Measurements from ENCODE around the gene NDUFA7.
"Not testable (repeated sequence)": the region's sequence is repeated elsewhere in the genome, so short reads cannot be mapped to it uniquely, and the experiment has no call there.

The NDUFA7 gene

DNA sequence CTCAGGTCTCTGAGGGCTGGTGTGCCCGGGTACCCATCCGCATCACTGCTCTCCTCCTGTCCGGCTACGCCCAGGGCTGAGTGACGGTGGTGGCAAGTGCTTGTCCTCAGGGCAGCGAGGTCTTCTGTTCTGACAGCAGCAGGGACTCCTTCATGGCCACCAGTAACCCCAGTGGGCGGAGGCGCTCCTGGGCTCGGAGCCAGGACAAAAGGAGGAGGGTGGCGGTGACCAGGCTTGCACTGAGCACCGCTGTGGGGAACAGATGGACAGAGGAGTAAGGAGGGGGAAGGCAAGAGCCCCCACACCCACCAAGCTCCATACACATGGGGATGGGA lies 18.9 kb downstream of the NDUFA7 start:
- H3K9ac ChIP-seq (ENCODE audit: low read depth, low read length) = no peak overlapping the region
- no peaks in the 10 kb centered on the region for H3K9me3 ChIP-seq (ENCODE audit: control insufficient read depth, insufficient read depth, low read length)
- H3K4me1 ChIP-seq (ENCODE audit: insufficient read depth, low read length) = no peaks in the 10 kb centered on the region; the same call in 1 of the 2 replicates
- H3K36me3 ChIP-seq (ENCODE audit: insufficient read depth, low read length) = no peaks in the 10 kb centered on the region

DNA sequence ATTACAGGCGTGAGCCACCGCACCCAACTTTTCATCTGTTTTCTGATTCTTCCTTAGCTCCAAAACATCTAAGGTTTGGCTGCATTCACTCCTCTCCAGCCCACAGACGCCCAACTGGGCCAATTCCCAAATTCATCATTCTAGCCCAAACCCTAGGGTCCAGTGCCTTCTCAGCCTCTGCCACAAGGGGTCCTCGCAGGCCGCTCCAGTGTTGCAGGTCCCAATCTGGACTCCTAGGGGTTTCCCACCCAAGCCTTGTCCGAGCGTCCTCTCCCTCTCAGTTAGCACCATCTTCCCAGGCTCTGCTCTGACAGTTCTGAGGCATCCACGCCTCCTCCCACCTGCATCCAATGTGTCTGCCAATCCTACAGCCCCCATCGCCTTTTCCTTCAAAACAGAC lies 29.8 kb downstream of the NDUFA7 start:
- H3K9ac ChIP-seq (ENCODE audit: low read depth, low read length) = not testable (repeated sequence)

DNA sequence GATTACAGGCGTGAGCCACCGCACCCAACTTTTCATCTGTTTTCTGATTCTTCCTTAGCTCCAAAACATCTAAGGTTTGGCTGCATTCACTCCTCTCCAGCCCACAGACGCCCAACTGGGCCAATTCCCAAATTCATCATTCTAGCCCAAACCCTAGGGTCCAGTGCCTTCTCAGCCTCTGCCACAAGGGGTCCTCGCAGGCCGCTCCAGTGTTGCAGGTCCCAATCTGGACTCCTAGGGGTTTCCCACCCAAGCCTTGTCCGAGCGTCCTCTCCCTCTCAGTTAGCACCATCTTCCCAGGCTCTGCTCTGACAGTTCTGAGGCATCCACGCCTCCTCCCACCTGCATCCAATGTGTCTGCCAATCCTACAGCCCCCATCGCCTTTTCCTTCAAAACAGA lies 44.7 kb downstream of the NDUFA7 start:
- H3K9me3 ChIP-seq (ENCODE audit: control insufficient read depth, insufficient read depth, low read length); H3K36me3 ChIP-seq (ENCODE audit: insufficient read depth, low read length); H3K4me1 ChIP-seq (ENCODE audit: insufficient read depth, low read length): not testable (repeated sequence)

More for the DNA sequence above, 29.8 kb downstream of the NDUFA7 start:
- not testable (repeated sequence) for H3K36me3 ChIP-seq (ENCODE audit: insufficient read depth, low read length); H3K9me3 ChIP-seq (ENCODE audit: control insufficient read depth, insufficient read depth, low read length); H3K4me1 ChIP-seq (ENCODE audit: insufficient read depth, low read length)

DNA sequence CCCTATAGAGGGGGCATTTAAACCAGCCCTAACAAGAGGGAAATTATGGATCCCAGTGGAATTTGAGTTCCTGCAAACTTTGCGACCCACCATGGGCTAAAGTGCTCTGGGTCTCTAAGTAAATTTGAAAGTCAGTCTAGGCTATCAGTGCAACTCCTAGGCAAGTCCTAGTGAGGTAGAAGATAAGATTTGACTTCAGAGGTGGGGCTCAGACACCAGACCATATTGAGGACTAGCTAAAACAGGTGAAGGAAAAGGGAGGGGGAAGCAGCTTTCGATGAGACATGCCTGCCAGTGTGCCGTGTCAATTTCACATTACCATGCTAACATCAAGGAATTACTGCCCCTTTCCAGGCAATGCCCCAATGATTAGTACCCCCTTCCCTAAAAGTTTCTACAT lies 51.5 kb downstream of the NDUFA7 start:
- Histone ChIP-seq H3K9me3 (ENCODE audit: control insufficient read depth, insufficient read depth, low read length) (no peaks in the 10 kb centered on the region), H3K9ac (ENCODE audit: low read depth, low read length) (no peak overlapping the region), H3K36me3 (ENCODE audit: insufficient read depth, low read length) (no peaks in the 10 kb centered on the region), H3K4me1 (ENCODE audit: insufficient read depth, low read length) (no peaks in the 10 kb centered on the region)

More for the DNA sequence above, 44.7 kb downstream of the NDUFA7 start:
- not testable (repeated sequence) for H3K9ac ChIP-seq (ENCODE audit: low read depth, low read length)

DNA sequence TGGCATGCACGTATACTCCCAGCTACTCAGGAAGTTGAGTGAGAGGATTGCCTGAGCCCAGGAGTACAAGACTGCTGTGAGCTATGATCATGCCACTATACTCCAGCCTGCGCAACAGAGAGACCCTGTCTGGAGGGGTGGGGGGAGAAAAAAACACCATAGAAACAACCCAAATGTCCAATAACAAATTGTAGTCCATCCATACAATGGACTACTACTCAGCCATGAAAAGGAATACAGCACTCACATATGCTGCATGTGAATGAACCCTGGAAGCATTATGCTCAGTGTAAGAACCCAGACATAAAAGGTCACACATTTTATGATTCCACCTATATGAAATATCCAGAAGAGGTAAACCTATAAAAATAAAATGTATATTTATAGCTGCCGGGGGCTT lies 55.3 kb downstream of the NDUFA7 start:
- Histone ChIP-seq H3K36me3 (ENCODE audit: insufficient read depth, low read length) (peaks cover 11% of the 10 kb centered on the region; the same call in 1 of the 2 replicates), H3K9ac (ENCODE audit: low read depth, low read length) (no peak overlapping the region), H3K9me3 (ENCODE audit: control insufficient read depth, insufficient read depth, low read length) (no peaks in the 10 kb centered on the region), H3K4me1 (ENCODE audit: insufficient read depth, low read length) (no peaks in the 10 kb centered on the region)

DNA sequence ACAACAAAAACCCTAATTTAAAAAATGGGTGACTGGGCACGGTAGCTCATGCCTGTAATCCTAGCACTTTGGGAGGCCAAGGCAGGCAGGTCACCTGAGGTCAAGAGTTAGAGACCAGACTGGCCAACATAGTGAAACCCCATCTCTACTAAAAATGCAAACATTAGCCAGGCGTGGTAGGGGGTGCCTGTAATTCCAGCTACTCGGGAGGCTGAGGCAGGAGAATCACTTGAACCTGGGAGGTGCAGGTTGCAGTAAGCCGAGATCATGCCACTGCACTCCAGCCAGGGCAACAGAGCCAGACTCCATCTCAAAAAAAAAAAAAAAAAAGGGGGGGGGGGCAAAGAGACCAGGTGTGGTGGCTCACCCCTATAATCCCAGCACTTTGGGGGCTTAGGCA lies 56.9 kb downstream of the NDUFA7 start:
- H3K36me3 ChIP-seq (ENCODE audit: insufficient read depth, low read length) = peaks cover 11% of the 10 kb centered on the region; the same call in 1 of the 2 replicates
- not testable (repeated sequence) for H3K9ac ChIP-seq (ENCODE audit: low read depth, low read length); H3K9me3 ChIP-seq (ENCODE audit: control insufficient read depth, insufficient read depth, low read length); H3K4me1 ChIP-seq (ENCODE audit: insufficient read depth, low read length)

DNA sequence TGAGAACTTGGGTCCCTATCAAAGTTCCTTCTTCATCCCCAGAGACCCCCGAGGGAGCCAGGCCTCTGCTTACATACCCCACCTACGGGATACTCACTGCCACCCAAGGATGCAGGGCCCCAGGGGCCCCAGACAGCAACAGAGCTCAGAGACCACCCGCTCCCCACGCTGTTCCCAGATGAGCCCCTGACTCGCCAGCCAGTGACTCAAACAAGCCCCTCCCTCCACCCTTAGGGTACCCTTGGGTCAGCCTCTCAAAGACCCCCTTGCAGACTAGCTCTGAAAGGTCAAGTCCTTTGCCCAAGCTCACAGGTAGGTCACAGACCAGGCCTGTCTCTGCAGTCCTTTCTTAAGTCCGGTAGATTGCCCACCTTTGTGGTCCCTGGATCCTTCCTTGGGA lies 58.7 kb downstream of the NDUFA7 start:
- no peak overlapping the region for H3K9ac ChIP-seq (ENCODE audit: low read depth, low read length)
- no peaks in the 10 kb centered on the region for H3K9me3 ChIP-seq (ENCODE audit: control insufficient read depth, insufficient read depth, low read length)
- no peaks in the 10 kb centered on the region for H3K4me1 ChIP-seq (ENCODE audit: insufficient read depth, low read length)
- peaks cover 18% of the 10 kb centered on the region for H3K36me3 ChIP-seq (ENCODE audit: insufficient read depth, low read length)

DNA sequence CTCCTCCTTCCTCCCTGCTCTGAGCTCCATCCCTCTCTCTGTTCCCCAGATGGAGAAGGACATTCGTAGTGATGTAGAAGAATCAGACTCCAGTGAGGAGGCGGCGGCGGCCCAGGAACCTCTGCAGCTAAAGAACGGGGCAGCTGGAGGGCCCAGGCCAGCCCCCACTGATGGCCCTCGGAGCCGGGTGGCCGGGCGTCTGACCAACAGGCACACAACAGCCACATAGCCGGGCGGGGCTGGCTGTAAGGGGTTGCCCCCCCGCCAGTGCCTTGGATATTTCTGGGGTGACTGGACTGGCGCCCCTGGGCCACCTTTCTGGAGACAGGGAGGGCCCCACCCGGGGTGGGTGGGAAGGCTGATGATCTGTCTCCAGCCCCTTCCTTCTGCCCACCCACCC lies 59.3 kb downstream of the NDUFA7 start:
- no peaks in the 10 kb centered on the region for H3K4me1 ChIP-seq (ENCODE audit: insufficient read depth, low read length)
- H3K9ac ChIP-seq (ENCODE audit: low read depth, low read length) = no peak overlapping the region
- H3K9me3 ChIP-seq (ENCODE audit: control insufficient read depth, insufficient read depth, low read length) = no peaks in the 10 kb centered on the region
- H3K36me3 ChIP-seq (ENCODE audit: insufficient read depth, low read length) = peaks cover 20% of the 10 kb centered on the region

DNA sequence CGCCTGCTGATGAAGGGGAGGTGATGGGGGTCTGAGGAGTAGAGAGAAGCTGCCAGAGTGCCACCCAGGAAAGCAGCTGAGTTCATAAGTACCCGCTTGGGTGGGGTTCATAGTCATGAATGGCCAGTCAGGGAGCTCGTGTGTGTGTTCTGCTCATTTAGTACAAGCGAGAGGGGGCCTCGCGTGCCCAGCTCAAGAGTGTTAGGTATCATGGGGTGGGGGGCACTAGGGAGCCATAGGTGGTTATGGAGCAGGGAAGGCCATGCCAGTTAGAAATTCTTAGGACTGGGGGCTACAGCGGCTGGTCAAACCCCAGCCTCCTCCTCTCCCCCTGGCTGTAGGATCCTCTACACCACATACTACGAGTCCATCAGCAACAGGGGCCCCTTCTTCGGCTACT lies 59.8 kb downstream of the NDUFA7 start:
- no peaks in the 10 kb centered on the region for H3K4me1 ChIP-seq (ENCODE audit: insufficient read depth, low read length)
- H3K9me3 ChIP-seq (ENCODE audit: control insufficient read depth, insufficient read depth, low read length) = no peaks in the 10 kb centered on the region
- no peak overlapping the region for H3K9ac ChIP-seq (ENCODE audit: low read depth, low read length)
- peaks cover 20% of the 10 kb centered on the region for H3K36me3 ChIP-seq (ENCODE audit: insufficient read depth, low read length)
